ENCODE results near the gene KCNQ1.

DNA sequence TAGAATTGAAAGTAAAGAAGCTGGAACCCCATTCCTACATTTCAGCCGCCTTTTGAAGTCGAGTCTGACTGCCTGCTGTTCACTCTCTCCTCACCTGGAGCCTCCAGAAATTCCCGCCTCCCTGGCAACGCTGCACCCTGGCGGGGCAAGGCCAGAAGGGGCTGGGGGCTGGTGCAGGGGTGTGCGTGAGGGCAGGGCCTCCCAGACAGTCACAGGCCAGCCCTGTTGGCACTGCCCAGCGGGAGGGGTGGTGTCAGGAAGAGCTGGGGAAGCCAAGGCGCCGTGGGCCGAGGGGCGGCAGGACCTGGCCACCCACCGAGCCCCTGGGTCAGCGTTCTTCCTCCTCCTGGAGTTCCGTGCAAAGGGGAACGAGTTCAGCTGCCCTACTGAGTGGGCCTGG is 131.7 kb downstream of the KCNQ1 start:
- TF ChIP-seq ZC3H10 (CRISPR knock-in tag; IDR thresholded peaks at IDR 0.05) (no peak), BACH2 (CRISPR knock-in tag; IDR thresholded peaks at IDR 0.05; ENCODE audit: borderline replicate concordance) (no peak), ZNF565 (CRISPR knock-in tag; conservative IDR thresholded peaks at IDR 0.05; ENCODE audit: low read depth) (no peak), ZFP3 (CRISPR knock-in tag; IDR thresholded peaks at IDR 0.05) (no peak), OSR1 (CRISPR knock-in tag; IDR thresholded peaks at IDR 0.05) (no peak), ARNTL (CRISPR knock-in tag; IDR thresholded peaks at IDR 0.05; ENCODE audit: borderline replicate concordance, low read depth) (no peak)

Measured in SK-N-SH treated with all-trans-retinoic acid at 6 μM for 48 hours (cell line).